Bone marrow (tissue), 2 donors: ENCODE data around the gene SEMA3F.
A peak's percentile ranks its signal among the peaks of the same experiment; 100 is the strongest.

Source experiments
- DNase-seq, 2 donors: peaks; one replicate each; lab custom pipeline; 2025; lab: John Stamatoyannopoulos, UW

SEMA3F gene

DNA sequence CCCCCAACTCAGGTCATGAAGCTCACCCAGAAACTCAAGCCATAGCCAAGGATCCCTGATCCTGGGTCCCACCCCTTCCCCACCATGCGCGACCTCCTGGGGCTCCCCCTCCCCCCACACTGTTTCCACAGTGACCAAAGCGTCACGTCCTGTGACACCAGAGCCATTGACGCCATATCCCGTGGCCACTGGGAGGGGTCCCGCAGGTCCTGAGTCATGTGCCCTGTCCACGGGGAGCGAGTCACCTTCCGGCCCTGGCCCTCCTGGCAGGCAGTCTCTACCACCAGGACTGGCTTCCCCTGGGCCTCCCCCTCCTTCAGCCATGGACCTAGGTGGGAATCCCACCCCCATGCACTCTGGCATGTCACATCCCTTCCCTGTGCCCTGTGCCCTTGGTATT, 15.6 kb downstream of the SEMA3F start:
- DNase-seq, result peak in 1 of 2 donors; percentile 24

DNA sequence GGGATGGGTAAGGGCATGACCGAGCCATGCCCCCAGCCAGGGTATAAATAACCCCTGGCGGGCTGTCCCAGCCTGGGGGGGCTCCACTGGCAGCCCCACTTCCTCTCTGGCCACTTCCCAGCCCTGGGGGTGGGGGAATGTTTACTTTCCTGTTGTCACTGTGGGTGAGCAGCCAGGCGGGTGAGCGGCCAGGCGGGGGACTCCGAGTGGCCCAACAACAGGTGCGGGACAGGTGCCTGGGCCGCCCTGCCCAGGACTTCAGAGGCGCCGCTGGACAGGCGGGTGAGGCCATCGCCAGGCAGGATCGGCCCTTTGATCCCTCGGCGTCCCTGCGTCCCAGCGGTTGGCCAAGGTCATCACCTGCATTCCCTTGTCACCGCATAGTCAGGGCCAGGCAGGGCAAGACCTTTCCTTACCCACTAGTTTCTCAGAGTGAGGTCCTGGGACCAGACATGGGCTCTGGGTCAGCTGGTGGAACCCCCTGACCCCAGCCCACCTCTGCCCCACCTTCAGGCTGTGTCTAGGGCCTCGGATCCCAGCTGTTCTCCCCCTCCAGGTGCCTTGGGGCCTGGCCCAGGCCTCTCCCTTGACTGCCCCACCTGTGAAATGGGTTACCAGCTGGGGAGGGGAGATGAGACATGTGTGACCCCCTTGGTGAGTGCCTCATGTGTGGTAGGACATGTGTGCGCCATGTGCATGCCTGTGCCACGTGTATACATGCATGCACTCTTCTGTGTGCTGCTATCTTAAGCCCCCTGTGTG, 16.6 kb downstream of the SEMA3F start:
- DNase-seq, result no peak

- DNase-seq, result no peak
Measured at GRCh38 chr3:50172626-50173220, 17.6 kb downstream of the SEMA3F start.

DNA sequence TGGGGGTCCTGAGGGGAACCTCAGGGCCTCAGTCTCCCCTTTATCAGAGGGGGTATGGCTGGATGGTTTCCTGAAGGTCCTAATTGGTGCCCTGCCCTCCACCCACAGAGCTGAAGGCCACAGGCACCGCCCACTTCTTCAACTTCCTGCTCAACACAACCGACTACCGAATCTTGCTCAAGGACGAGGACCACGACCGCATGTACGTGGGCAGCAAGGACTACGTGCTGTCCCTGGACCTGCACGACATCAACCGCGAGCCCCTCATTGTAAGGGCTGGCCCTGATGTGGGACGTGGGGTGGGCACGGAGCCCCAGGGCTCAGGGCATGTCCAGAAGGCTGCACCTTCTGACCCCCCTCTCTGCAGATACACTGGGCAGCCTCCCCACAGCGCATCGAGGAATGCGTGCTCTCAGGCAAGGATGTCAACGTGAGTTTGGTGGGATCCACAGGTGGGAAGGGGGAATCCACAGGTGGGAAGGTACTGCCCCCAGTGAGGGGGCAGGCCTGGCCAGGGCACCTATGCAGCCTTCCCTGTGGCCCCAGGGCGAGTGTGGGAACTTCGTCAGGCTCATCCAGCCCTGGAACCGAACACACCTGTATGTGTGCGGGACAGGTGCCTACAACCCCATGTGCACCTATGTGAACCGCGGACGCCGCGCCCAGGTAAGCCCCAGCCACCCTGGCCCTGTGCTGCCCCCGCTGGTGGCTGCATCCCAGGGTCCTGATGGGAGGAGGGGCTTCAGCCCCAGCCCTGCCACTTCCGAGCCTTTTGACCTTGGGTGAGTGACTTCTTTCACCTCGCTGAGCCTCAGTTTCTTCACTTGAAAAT, 18.8 kb downstream of the SEMA3F start:
- no peak for DNase-seq

- DNase-seq, result no peak
Measured at GRCh38 chr3:50174517-50174895, 19.4 kb downstream of the SEMA3F start.

DNA sequence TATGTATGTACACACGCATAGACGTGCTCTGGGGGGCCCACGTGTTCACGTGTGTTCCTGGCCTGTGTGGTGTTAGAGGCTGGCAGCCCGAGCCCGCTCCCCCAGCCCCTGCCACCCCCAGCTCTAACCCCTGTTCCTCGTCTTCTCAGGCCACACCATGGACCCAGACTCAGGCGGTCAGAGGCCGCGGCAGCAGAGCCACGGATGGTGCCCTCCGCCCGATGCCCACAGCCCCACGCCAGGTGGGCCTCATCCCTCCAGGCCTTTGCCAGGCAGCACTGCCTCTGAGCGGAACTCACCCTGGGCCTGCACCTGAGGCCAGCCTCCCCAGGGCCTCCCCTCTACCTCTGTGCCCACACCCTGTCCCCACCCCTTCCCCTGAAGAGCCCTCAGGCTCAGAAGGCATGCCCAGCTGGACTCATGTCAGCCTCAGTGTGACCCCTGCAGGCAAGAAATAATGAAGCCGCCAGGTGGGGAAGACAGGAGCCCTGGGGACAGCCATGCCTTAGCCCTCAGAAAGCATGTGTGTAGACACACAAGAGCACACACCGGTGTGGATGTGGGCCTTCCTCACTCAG, 19.9 kb downstream of the SEMA3F start:
- DNase-seq, result no peak

- DNase-seq, result no peak
Measured at GRCh38 chr3:50177346-50177745, 22.2 kb downstream of the SEMA3F start.

DNA sequence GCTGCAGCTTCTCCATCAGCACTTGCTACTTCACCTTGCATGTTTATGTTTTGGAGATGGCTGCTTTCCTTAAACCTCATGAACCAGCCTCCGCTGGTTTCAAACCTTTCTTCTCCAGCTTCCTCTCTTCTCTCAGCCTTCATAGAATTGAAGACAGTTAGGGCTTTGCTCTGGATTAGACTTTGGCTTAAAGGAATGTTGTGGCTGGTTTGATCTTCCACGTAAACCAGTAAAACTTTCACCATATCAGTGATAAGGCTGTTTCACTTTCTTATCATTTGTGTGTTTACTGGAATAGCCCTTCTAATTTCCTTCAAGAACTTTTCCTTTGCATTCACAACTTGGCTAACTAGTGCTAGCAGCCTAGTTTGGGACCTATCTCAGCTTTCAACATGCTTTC, 24.6 kb downstream of the SEMA3F start:
- no peak for DNase-seq

DNA sequence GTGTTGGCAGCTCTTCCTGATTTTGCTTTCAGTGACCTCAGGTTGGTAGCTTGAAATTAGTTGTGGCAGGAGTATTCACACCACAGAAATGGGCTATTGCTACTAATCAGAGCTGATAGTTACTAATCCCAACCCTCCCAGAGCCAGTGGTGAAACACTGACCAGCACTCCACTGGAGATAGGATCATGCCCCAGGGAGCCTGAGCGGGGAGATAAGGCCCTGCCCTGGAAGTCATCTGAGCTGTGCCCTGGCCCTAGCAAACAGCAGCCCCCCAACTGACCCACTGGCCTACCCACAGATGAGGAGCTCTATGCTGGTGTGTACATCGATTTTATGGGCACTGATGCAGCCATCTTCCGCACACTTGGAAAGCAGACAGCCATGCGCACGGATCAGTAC, 26.9 kb downstream of the SEMA3F start:
- DNase-seq, result no peak

DNA sequence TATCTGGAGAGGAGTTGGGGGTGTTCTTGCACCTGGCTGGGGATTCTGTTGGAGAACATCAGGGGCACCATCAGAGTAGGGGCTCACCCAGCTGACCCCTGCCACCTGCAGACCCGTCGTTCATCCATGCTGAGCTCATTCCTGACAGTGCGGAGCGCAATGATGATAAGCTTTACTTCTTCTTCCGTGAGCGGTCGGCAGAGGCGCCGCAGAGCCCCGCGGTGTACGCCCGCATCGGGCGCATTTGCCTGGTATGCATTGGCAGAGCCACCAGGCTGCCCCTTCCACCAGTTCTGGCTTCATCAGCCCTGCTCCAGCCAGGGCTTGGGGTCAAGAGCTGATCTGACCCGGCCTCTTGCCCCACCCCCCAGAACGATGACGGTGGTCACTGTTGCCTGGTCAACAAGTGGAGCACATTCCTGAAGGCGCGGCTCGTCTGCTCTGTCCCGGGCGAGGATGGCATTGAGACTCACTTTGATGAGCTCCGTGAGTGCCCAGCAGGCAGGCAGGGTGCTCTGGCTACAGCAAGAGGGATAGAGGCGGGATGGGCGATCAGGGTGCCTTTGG, 27.5 kb downstream of the SEMA3F start:
- DNase-seq, result no peak

GRCh38 chr3:50183755-50184154, 28.6 kb downstream of the SEMA3F start:
- no peak for DNase-seq

GRCh38 chr3:50184242-50184978, 29.3 kb downstream of the SEMA3F start:
- DNase-seq, result no peak

- no peak for DNase-seq
Measured at GRCh38 chr3:50185230-50185629, 30.1 kb downstream of the SEMA3F start.

- DNase-seq, result no peak
Measured at GRCh38 chr3:50186096-50186495, 31.0 kb downstream of the SEMA3F start.

DNA sequence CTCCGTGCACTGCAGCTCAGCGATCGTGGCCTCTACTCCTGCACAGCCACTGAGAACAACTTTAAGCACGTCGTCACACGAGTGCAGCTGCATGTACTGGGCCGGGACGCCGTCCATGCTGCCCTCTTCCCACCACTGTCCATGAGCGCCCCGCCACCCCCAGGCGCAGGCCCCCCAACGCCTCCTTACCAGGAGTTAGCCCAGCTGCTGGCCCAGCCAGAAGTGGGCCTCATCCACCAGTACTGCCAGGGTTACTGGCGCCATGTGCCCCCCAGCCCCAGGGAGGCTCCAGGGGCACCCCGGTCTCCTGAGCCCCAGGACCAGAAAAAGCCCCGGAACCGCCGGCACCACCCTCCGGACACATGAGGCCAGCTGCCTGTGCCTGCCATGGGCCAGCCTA, 32.6 kb downstream of the SEMA3F start:
- no peak for DNase-seq

DNA sequence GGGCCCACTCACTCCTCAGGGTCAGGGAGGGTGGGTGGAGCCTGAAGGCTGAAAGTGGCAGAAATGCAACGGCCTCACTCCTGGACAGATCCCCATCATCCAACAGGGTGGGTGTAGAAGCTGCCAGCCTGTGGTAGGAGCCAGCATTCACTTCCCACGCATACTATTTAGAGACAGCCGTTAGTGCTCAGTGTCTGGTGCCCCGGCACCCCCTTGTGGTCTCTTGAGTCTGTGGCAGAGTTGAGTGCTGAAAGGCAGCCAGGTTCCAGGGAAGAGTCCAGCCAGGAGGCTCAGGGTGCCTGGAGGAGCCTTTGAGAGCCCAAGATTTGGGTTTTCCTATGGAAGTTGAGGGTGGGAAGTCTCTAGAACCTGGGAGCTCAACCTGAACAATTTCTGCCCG, 34.1 kb downstream of the SEMA3F start:
- peak in 1 of 2 donors; percentile 33 for DNase-seq

DNA sequence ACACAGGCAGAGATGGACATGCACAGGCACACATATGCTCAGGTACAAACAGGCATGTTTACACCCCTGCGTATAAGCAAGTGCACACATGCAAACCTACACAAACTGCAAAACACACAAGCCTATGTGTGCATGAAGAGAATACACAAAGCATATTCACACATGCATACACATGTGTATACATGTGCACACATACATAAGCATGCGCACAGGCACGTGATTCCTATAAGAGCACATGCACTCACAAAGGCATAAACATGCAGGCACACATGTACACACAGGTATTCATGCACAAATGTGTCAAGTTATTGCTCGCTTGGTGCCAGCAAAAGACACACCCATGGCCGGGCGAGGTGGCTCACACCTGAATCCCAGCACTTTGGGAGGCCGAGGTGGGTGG, 34.9 kb downstream of the SEMA3F start:
- no peak for DNase-seq

GRCh38 chr3:50190936-50191660, 36.0 kb downstream of the SEMA3F start, which contains the start of gene GNAT1:
Gene GNAT1, plus strand, starts transcription at chr3:50191610. Its CDS starts 116 bp downstream, at chr3:50191726.
- DNase-seq, result no peak

- DNase-seq, result no peak
Measured at GRCh38 chr3:50192124-50192523, 37.0 kb downstream of the SEMA3F start.

DNA sequence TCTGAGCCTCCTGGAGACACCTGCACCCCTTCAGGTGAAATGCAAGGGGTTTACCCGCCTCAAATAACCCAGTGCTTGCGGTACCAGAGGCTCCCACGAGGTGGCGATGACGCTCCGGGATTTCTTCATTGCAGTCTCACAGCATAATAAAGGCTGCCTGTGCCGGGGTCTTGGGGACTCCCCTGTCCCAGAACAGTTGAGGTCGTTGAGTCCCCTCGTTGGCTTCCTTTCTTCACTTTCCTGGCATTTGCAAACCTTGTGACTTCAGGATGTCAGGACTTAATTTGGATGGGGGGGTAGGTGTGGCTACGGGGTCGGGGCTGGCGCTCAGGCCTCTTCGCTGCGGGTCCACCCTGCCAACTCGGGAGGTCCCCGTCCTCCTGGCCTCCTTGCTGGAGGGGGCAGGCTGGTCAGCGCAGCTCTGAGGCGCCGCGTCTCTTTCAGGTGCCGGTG, 37.6 kb downstream of the SEMA3F start:
- peak; percentile 36 to 52 for DNase-seq

DNA sequence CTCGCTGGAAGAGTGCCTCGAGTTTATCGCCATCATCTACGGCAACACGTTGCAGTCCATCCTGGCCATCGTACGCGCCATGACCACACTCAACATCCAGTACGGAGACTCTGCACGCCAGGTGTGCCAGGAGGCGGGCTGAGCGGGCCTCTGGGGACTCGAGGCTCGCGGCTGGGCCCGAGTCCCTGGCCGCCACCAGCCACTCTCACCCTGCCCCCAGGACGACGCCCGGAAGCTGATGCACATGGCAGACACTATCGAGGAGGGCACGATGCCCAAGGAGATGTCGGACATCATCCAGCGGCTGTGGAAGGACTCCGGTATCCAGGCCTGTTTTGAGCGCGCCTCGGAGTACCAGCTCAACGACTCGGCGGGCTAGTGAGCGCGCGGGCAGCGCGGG, 38.2 kb downstream of the SEMA3F start:
- DNase-seq, result no peak
